CD14-positive monocyte (primary cell): ENCODE data around the gene KRTAP5-4. TPM values are rescaled to one million over a fixed set of nuclear protein-coding genes. Genes with fewer than 3 reads are reported as not detected.
A peak's percentile ranks its signal among the peaks of the same experiment; 100 is the strongest.
"Not testable (repeated sequence)": the region's sequence is repeated elsewhere in the genome, so short reads cannot be mapped to it uniquely, and the experiment has no call there.

Source experiments
- DNase-seq, 3 donors: peaks; one replicate each; pipeline ENCODE4 v3.0.0-alpha.2; 2011 to 2022
- H2AFZ ChIP-seq: 2 replicates; pipeline ENCODE4 v1.6.0; 2012; ENCODE audit warnings: mild to moderate bottlenecking, low read depth, low read length, inconsistent platforms; ENCODE audit not compliant: insufficient read depth, poor library complexity, severe bottlenecking
- H3K27ac ChIP-seq, 2 donors: 1 replicate in 1 of 2; 2 replicates in 1 of 2; pipeline ENCODE4 v1.5.1; 2012 to 2013; ENCODE audit warnings: low read length in 2 of 2, control low read depth in 1 of 2, inconsistent platforms in 1 of 2, low read depth in 1 of 2, mild to moderate bottlenecking in 1 of 2
- H3K27me3 ChIP-seq, 2 donors: one replicate each; pipeline versions ENCODE4 v1.6.0 to v1.6.1; 2011 to 2013; ENCODE audit warnings: low read length in 2 of 2; ENCODE audit not compliant: control insufficient read depth in 2 of 2, insufficient read depth in 2 of 2
- H3K36me3 ChIP-seq, 2 donors: replicated peaks in 1 of 2; 1 replicate in 1 of 2; 2 replicates in 1 of 2; pipeline versions ENCODE4 v1.5.1 to v1.6.1; 2012 to 2013; ENCODE audit warnings: low read length in 2 of 2, control low read depth in 1 of 2, inconsistent platforms in 1 of 2, mild to moderate bottlenecking in 1 of 2; ENCODE audit not compliant: insufficient read depth in 2 of 2, control insufficient read depth in 1 of 2
- H3K4me1 ChIP-seq, 2 donors: 1 replicate in 1 of 2; 2 replicates in 1 of 2; pipeline versions ENCODE4 v1.5.1 to v1.6.1; 2012 to 2013; ENCODE audit warnings: low read length in 2 of 2, control low read depth in 1 of 2, inconsistent platforms in 1 of 2, mild to moderate bottlenecking in 1 of 2, moderate library complexity in 1 of 2; ENCODE audit not compliant: insufficient read depth in 2 of 2, control insufficient read depth in 1 of 2
- H3K4me2 ChIP-seq: replicated peaks from 2 replicates; pipeline ENCODE3; 2012; ENCODE audit warnings: low read length, moderate library complexity, mild to moderate bottlenecking; ENCODE audit not compliant: poor library complexity, severe bottlenecking; ENCODE audit errors: extremely low read depth
- H3K4me3 ChIP-seq, 3 experiments: fragments of 200-600 bp in 1 of 3; sonication (generic) in 1 of 3; replicated peaks in 1 of 3; 1 replicate in 2 of 3; 2 replicates in 1 of 3; pipeline ENCODE4 v1.5.1; 2011 to 2013; ENCODE audit warnings: low read length in 3 of 3, mild to moderate bottlenecking in 3 of 3, control low read depth in 2 of 3, low read depth in 2 of 3, inconsistent platforms in 1 of 3, moderate library complexity in 1 of 3
- H3K79me2 ChIP-seq: 2 replicates; pipeline ENCODE4 v1.6.0; 2012; ENCODE audit warnings: mild to moderate bottlenecking, control low read depth, inconsistent platforms, low read length, moderate library complexity; ENCODE audit not compliant: insufficient read depth
- H3K9ac ChIP-seq: 2 replicates; pipeline ENCODE4 v1.6.0; 2017; ENCODE audit warnings: low read length, mild to moderate bottlenecking; ENCODE audit not compliant: insufficient read depth, poor library complexity, severe bottlenecking
- H3K9me3 ChIP-seq, 2 donors: replicated peaks in 1 of 2; 1 replicate in 1 of 2; 2 replicates in 1 of 2; pipeline versions ENCODE4 v1.5.1 to v1.6.1; 2012 to 2013; ENCODE audit warnings: low read length in 2 of 2, control low read depth in 1 of 2; ENCODE audit not compliant: control insufficient read depth in 1 of 2, insufficient read depth in 1 of 2
- H4K20me1 ChIP-seq: 2 replicates; pipeline ENCODE4 v1.6.0; 2012; ENCODE audit warnings: mild to moderate bottlenecking, low read length, control low read depth, moderate library complexity; ENCODE audit not compliant: insufficient read depth
- H3K27ac Mint-ChIP-seq, 7 donors: one replicate each; pipeline ENCODE4 v1.8.0; 2020; ENCODE audit warnings: mild to moderate bottlenecking in 7 of 7, mixed read lengths in 7 of 7, moderate library complexity in 6 of 7, inconsistent platforms in 2 of 7
- H3K27me3 Mint-ChIP-seq, 3 donors: one replicate each; pipeline ENCODE4 v1.8.0; 2021 to 2022; ENCODE audit warnings: low read depth in 3 of 3, mild to moderate bottlenecking in 3 of 3, mixed read lengths in 3 of 3, moderate library complexity in 3 of 3, inconsistent platforms in 1 of 3
- H3K36me3 Mint-ChIP-seq, 2 donors: one replicate each; pipeline ENCODE4 v1.8.0; 2020; ENCODE audit warnings: mixed read lengths in 2 of 2, inconsistent platforms in 1 of 2, mild to moderate bottlenecking in 1 of 2
- H3K4me1 Mint-ChIP-seq: one replicate; pipeline ENCODE4 v1.8.0; 2020; ENCODE audit warnings: mild to moderate bottlenecking, mixed read lengths
- H3K4me3 Mint-ChIP-seq, 2 donors: one replicate each; pipeline ENCODE4 v1.8.0; 2020; ENCODE audit warnings: mild to moderate bottlenecking in 2 of 2, mixed read lengths in 2 of 2, moderate library complexity in 1 of 2
- H3K9me3 Mint-ChIP-seq, 7 donors: one replicate each; pipeline ENCODE4 v1.8.0; 2020 to 2022; ENCODE audit warnings: mixed read lengths in 7 of 7, mild to moderate bottlenecking in 6 of 7, moderate library complexity in 6 of 7, inconsistent platforms in 2 of 7
- CTCF ChIP-seq: fragments of 200-600 bp; IDR thresholded peaks from one replicate; pipeline ENCODE4 v1.8.0; 2022; ENCODE audit warnings: antibody characterized with exemption, mild to moderate bottlenecking
- WGBS: methylation state at CpG from one replicate; pipeline ENCODE4 v1.1.5; 2013; ENCODE audit warnings: missing lambda C conversion rate; ENCODE audit not compliant: insufficient coverage; 5-methylcytosine and 5-hydroxymethylcytosine counted together
- intact Hi-C, 2 donors: fragments of 100-400 bp; cut with micrococcal nuclease; formaldehyde crosslinking; loops; one replicate each; pipeline versions ENCODE4 v1.15.0 to v1.15.1; 2023
- polyA plus RNA-seq, 3 donors: library from polyadenylated mRNA; depleted of rRNA in 1 of 3; unstranded in 2 of 3; stranded (reverse) in 1 of 3; fragments of 300-500 nt in 2 of 3; fragments of >200 nt in 1 of 3; fragmentation: Illumina TruSeq in 2 of 3; gene quantifications; 1 replicate in 2 of 3; 2 replicates in 1 of 3; pipeline ENCODE4 v1.2.3, GENCODE V29; 2012 to 2021

The KRTAP5-4 gene
- polyA plus RNA-seq, 3 donors, result not detected

- H3K4me1 ChIP-seq, H3K27ac ChIP-seq, H2AFZ ChIP-seq, H3K9me3 ChIP-seq, H3K9me3 Mint-ChIP-seq, H4K20me1 ChIP-seq, H3K4me3 ChIP-seq, H3K4me2 ChIP-seq, H3K9ac ChIP-seq, H3K36me3 ChIP-seq, H3K4me1 Mint-ChIP-seq, DNase-seq, H3K79me2 ChIP-seq, H3K36me3 Mint-ChIP-seq, intact Hi-C loops: not testable (repeated sequence)
- H3K27me3 ChIP-seq, result peaks cover 5 to 33% of the 10 kb centered on the region in 2 donors
- WGBS, result 87% methylated on average over 5 of the region's 11 CpGs
- peak; percentile 10 for TF ChIP-seq CTCF
- Mint-ChIP-seq H3K27me3 (peaks cover 62 to 80% (median 73%) of the 10 kb centered on the region in 3 donors), H3K4me3 (peak overlapping the region in 1 of 2 donors; percentile 52), H3K27ac (peak overlapping the region in 1 of 7 donors; percentile 43)
Measured at GRCh38 chr11:1595994-1596575, 25.9 kb downstream of the KRTAP5-4 start.

- no peak overlapping the region for H3K27ac ChIP-seq
- peaks cover 7 to 27% of the 10 kb centered on the region in 2 donors for H3K9me3 ChIP-seq
- Mint-ChIP-seq H3K4me3 (peak overlapping the region in 1 of 2 donors; percentile 50), H3K4me1 (peaks cover 20% of the 10 kb centered on the region), H3K27ac (no peak overlapping the region), H3K36me3 (peaks cover 0 to 3% of the 10 kb centered on the region in 2 donors), H3K27me3 (peaks cover 46 to 63% (median 49%) of the 10 kb centered on the region in 3 donors), H3K9me3 (peaks cover 14 to 32% (median 16%) of the 10 kb centered on the region in 7 donors)
- TF ChIP-seq CTCF, result no peak
- no CpG with 5 or more reads among the region's 9 CpGs for WGBS
- H3K79me2 ChIP-seq, result no peaks in the 10 kb centered on the region
- H2AFZ ChIP-seq, result no peak overlapping the region
- no peak overlapping the region for H3K4me3 ChIP-seq
- H3K9ac ChIP-seq, result no peak overlapping the region
- H3K4me1 ChIP-seq, result peaks cover 18 to 27% of the 10 kb centered on the region in 2 donors
- peaks cover 0 to 24% of the 10 kb centered on the region in 2 donors for H3K27me3 ChIP-seq
- no peak overlapping the region for H3K4me2 ChIP-seq
- no peaks in the 10 kb centered on the region for H4K20me1 ChIP-seq
- DNase-seq, result no peak
- intact Hi-C loops, result no loop called here
- H3K36me3 ChIP-seq, result no peaks in the 10 kb centered on the region
Measured at GRCh38 chr11:1592628-1593027, 29.3 kb downstream of the KRTAP5-4 start.
